Smooth muscle cell (in vitro differentiated cells): ENCODE data around the gene ERC1. TPM values are rescaled to one million over a fixed set of nuclear protein-coding genes. Genes with fewer than 3 reads are reported as not detected.

Experiments used
- DNase-seq: peaks from one replicate; lab custom pipeline; 2025; ENCODE audit not compliant: unreplicated experiment; lab: John Stamatoyannopoulos, UW
- H2AFZ ChIP-seq: fragments of 200-600 bp; sonication (generic); 2 replicates; pipeline ENCODE4 v1.6.0; 2016; ENCODE audit warnings: antibody characterized with exemption, low read depth, mild to moderate bottlenecking
- H3F3A ChIP-seq: fragments of 200-600 bp; sonication (generic); 2 replicates; pipeline ENCODE4 v1.6.0; 2017; ENCODE audit warnings: antibody characterized with exemption, low read depth
- H3K27ac ChIP-seq: fragments of 200-600 bp; sonication (generic); 2 replicates; pipeline ENCODE4 v1.5.1; 2016; ENCODE audit warnings: low read depth, mild to moderate bottlenecking
- H3K27me3 ChIP-seq: fragments of 200-600 bp; sonication (generic); 2 replicates; pipeline ENCODE4 v1.6.1; 2016; ENCODE audit warnings: low read depth, mild to moderate bottlenecking
- H3K36me3 ChIP-seq: fragments of 200-600 bp; sonication (generic); 2 replicates; pipeline ENCODE4 v1.5.1; 2016; ENCODE audit warnings: low read depth
- H3K4me1 ChIP-seq: fragments of 200-600 bp; sonication (generic); 2 replicates; pipeline ENCODE4 v1.5.1; 2016; ENCODE audit warnings: low read depth
- H3K4me2 ChIP-seq: fragments of 200-600 bp; sonication (generic); 2 replicates; pipeline ENCODE4 v1.6.0; 2016; ENCODE audit warnings: mild to moderate bottlenecking
- H3K4me3 ChIP-seq: fragments of 200-600 bp; sonication (generic); 2 replicates; pipeline ENCODE4 v1.5.1; 2016; ENCODE audit warnings: mild to moderate bottlenecking
- H3K79me2 ChIP-seq: fragments of 200-600 bp; sonication (generic); 2 replicates; pipeline ENCODE4 v1.6.0; 2016; ENCODE audit warnings: low read depth, mild to moderate bottlenecking
- H3K9ac ChIP-seq: fragments of 200-600 bp; sonication (generic); 2 replicates; pipeline ENCODE4 v1.6.0; 2016; ENCODE audit warnings: low read depth
- H3K9me3 ChIP-seq: fragments of 200-600 bp; sonication (generic); replicated peaks from 2 replicates; pipeline ENCODE4 v1.5.1; 2016; ENCODE audit warnings: low read depth
- H4K20me1 ChIP-seq: fragments of 200-600 bp; sonication (generic); 2 replicates; pipeline ENCODE4 v1.6.0; 2016; ENCODE audit warnings: low read depth
- WGBS: methylation state at CpG from one replicate; pipeline ENCODE4 v1.1.7; 2016; ENCODE audit warnings: low lambda C conversion rate; 5-methylcytosine and 5-hydroxymethylcytosine counted together
- polyA plus RNA-seq: library from polyadenylated mRNA; unstranded; fragments of >200 nt; fragmentation: Nextera tagmentation; extraction: Ambion mirVana; gene quantifications from 2 replicates; pipeline ENCODE4 v1.2.1, GENCODE V29; 2016
- total RNA-seq: library from RNA; depleted of rRNA; stranded (reverse); fragments of >200 nt; gene quantifications from 2 replicates; pipeline ENCODE4 v1.2.3, GENCODE V29; 2014
- TF ChIP-seq, protein P1 (sequence below): fragments of 200-600 bp; sonication (generic); IDR thresholded peaks from 2 replicates; pipeline ENCODE4 v1.5.1; 2017; ENCODE audit warnings: borderline replicate concordance, mild to moderate bottlenecking, antibody characterized with exemption; ENCODE audit not compliant: insufficient read depth, poor library complexity, severe bottlenecking

The ERC1 gene
- total and polyA plus RNA-seq, 2 experiments from 2014 or later, result 13.8 to 17.6 TPM

GRCh38 chr12:1509413-1510052, 518.5 kb downstream of the ERC1 start:
- Histone ChIP-seq H3K79me2 (no peaks in the 10 kb centered on the region), H3K4me3 (no peak overlapping the region), H4K20me1 (no peaks in the 10 kb centered on the region), H3K4me1 (no peaks in the 10 kb centered on the region), H3K4me2 (no peak overlapping the region), H3K9ac (no peak overlapping the region), H3K27ac (no peak overlapping the region), H3F3A (no peaks in the 10 kb centered on the region), H3K9me3 (no peaks in the 10 kb centered on the region), H3K36me3 (no peaks in the 10 kb centered on the region), H3K27me3 (no peaks in the 10 kb centered on the region), H2AFZ (no peak overlapping the region)
- 90% methylated on average over 14 of the region's 14 CpGs for WGBS
- TF ChIP-seq, protein P1, sequence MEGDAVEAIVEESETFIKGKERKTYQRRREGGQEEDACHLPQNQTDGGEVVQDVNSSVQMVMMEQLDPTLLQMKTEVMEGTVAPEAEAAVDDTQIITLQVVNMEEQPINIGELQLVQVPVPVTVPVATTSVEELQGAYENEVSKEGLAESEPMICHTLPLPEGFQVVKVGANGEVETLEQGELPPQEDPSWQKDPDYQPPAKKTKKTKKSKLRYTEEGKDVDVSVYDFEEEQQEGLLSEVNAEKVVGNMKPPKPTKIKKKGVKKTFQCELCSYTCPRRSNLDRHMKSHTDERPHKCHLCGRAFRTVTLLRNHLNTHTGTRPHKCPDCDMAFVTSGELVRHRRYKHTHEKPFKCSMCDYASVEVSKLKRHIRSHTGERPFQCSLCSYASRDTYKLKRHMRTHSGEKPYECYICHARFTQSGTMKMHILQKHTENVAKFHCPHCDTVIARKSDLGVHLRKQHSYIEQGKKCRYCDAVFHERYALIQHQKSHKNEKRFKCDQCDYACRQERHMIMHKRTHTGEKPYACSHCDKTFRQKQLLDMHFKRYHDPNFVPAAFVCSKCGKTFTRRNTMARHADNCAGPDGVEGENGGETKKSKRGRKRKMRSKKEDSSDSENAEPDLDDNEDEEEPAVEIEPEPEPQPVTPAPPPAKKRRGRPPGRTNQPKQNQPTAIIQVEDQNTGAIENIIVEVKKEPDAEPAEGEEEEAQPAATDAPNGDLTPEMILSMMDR, result no peak
- DNase-seq, result no peak

DNA sequence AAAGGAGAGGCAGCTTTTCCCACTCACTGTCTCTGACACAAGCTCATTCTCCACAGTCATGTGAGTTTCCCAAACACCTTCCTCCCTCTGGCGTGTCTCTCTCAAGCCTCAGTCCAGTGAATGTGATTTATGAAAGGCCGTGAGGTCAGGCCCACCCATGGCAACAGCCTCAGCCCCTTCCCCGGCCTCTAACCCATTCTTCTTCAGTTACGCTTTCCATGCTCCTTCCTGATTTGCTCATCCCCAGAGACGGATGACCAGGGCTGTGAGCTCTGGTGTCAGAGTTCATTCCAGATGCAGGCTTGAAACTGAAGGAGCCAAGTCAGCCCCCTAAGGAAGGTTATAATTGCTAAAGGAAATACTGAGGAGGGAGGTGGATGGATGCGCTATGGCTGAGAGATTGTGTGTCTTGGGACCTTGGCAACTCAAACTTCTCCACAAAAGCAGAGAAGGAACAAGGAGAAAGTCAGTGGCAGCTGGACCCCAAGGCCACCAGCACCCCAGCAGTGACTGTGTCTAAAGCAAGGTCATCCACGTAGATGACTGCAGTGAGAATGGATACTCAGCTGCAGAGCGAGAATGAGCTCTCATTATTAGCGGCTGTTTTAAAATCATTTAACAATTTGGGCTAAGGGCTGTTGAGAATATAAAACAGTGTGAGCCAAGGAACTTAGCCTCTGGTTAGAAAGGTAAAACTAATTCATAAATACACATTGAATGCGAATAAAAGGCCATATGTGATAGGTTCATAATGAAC, 519.2 kb downstream of the ERC1 start:
- Histone ChIP-seq H3K27me3 (no peaks in the 10 kb centered on the region), H3K4me1 (no peaks in the 10 kb centered on the region), H3K79me2 (no peaks in the 10 kb centered on the region), H2AFZ (no peak overlapping the region), H3K27ac (no peak overlapping the region), H3K9me3 (peaks cover 2% of the 10 kb centered on the region), H3K4me3 (no peak overlapping the region), H3K9ac (no peak overlapping the region), H4K20me1 (no peaks in the 10 kb centered on the region), H3K36me3 (peaks cover 4% of the 10 kb centered on the region), H3F3A (no peaks in the 10 kb centered on the region), H3K4me2 (no peak overlapping the region)
- TF ChIP-seq, protein P1, result no peak
- DNase-seq, result no peak
- 88% methylated on average over 10 of the region's 10 CpGs for WGBS

- no peak for DNase-seq
- no peaks in the 10 kb centered on the region for H4K20me1 ChIP-seq
- no peaks in the 10 kb centered on the region for H3K27me3 ChIP-seq
- H3K9me3 ChIP-seq, result peaks cover 4% of the 10 kb centered on the region
- WGBS, result 100% methylated on average over 1 of the region's 1 CpG
- no peak overlapping the region for H3K4me3 ChIP-seq
- no peak overlapping the region for H3K4me2 ChIP-seq
- no peaks in the 10 kb centered on the region for H3K79me2 ChIP-seq
- H3F3A ChIP-seq, result no peaks in the 10 kb centered on the region
- H3K27ac ChIP-seq, result no peak overlapping the region
- peaks cover 7% of the 10 kb centered on the region for H3K4me1 ChIP-seq
- H2AFZ ChIP-seq, result no peak overlapping the region
- TF ChIP-seq, protein P1, result no peak
- no peak overlapping the region for H3K9ac ChIP-seq
- peaks cover 8% of the 10 kb centered on the region for H3K36me3 ChIP-seq
Observed at GRCh38 chr12:1515010-1515409, 524.0 kb downstream of the ERC1 start.

GRCh38 chr12:1515428-1515827, 524.4 kb downstream of the ERC1 start:
- TF ChIP-seq, protein P1, result no peak
- H3K4me2 ChIP-seq, result no peak overlapping the region
- H3K4me3 ChIP-seq, result no peak overlapping the region
- H3K9ac ChIP-seq, result no peak overlapping the region
- H3K36me3 ChIP-seq, result peaks cover 8% of the 10 kb centered on the region
- WGBS, result 97% methylated on average over 1 of the region's 1 CpG
- H4K20me1 ChIP-seq, result no peaks in the 10 kb centered on the region
- H3K27ac ChIP-seq, result no peak overlapping the region
- DNase-seq, result no peak
- peaks cover 4% of the 10 kb centered on the region for H3K9me3 ChIP-seq
- H3K4me1 ChIP-seq, result peaks cover 7% of the 10 kb centered on the region
- H2AFZ ChIP-seq, result no peak overlapping the region
- H3F3A ChIP-seq, result no peaks in the 10 kb centered on the region
- H3K27me3 ChIP-seq, result no peaks in the 10 kb centered on the region
- no peaks in the 10 kb centered on the region for H3K79me2 ChIP-seq
